Keratinocyte (primary cell): ENCODE data around the gene SLC66A2.

Source experiments
- CTCF ChIP-seq, 3 experiments: IDR thresholded peaks in 1 of 3; conservative IDR thresholded peaks in 1 of 3; optimal IDR thresholded peaks in 1 of 3; 2 replicates in 2 of 3; 3 replicates in 1 of 3; pipeline versions ENCODE3 to v1.5.1; 2011; ENCODE audit warnings: low read length in 3 of 3, mild to moderate bottlenecking in 3 of 3, moderate library complexity in 2 of 3, control low read depth in 1 of 3, inconsistent platforms in 1 of 3; ENCODE audit not compliant: insufficient read depth in 2 of 3; ENCODE audit errors: extremely low read depth in 1 of 3
- EZH2 ChIP-seq: IDR thresholded peaks from one replicate; pipeline ENCODE4 v1.6.1; 2012; ENCODE audit warnings: inconsistent platforms, mild to moderate bottlenecking, low read length, moderate library complexity

GRCh38 chr18:79928563-79928960 lies 22.9 kb downstream of the SLC66A2 start:
- TF ChIP-seq CTCF (optimal IDR thresholded peaks at IDR 0.05 in 1 of 3, IDR thresholded peaks at IDR 0.05 in 1 of 3, conservative IDR thresholded peaks at IDR 0.05 in 1 of 3; ENCODE audit: extremely low read depth in 1 of 3, insufficient read depth in 2 of 3, low read length in 3 of 3) = no peak
- no peak for TF ChIP-seq EZH2
